GM21528 (cell line): ENCODE results near the gene MTERF1.
"Not testable (repeated sequence)": the region's sequence is repeated elsewhere in the genome, so short reads cannot be mapped to it uniquely, and the experiment has no call there.

Source experiments
- ATAC-seq: cut with Tn5 transposase; IDR thresholded peaks from one replicate; pipeline ENCODE4 v1.9.1; 2021; ENCODE audit warnings: mild to moderate bottlenecking, moderate library complexity; ENCODE audit not compliant: unreplicated experiment, low FRiP score

The MTERF1 gene

DNA sequence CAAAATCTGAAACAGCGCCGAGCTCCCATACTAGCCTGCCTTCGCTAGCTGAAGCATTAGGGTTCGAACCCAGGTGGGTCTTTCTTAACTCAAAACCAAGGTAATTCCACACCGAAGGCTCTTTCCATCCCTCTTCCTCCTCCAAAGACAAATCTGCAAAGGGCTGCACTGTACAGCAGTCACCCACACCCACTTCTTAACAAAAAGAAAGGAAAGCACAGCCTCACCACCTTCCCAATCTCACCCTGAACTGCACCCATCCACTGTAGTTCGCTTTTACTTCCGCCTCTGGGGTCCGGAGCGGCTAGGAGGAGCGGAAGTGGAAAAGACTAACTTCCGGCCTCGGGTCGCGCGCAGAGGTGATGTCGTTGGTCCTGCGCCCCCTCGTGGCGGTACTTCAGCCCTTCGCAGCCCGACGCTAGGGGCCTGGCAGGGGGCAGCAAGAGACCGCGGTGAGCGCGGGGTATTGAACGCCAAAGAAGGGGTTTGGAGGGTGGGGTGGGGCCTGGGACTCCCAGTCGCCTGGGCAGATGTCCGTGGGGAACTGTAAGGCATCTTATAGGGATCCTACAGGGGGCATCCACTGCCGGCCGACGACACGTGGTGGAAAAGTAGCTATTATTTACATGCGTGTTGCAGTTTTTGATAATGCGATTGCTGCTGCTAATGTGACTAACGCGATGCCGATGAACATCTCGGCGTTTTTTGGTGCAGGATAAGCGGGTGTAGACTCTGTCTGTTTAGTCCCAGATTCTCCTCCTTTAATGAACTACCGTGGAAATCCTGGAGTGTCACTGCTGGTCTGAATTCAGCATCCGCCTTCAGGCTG lies at the start of gene MTERF1:
MTERF1 (minus strand) TSS at position 290 of the 829 bp plus-strand sequence. CDS start 619 bp downstream, outside the sequence.
- ATAC-seq = peak; percentile 99

DNA sequence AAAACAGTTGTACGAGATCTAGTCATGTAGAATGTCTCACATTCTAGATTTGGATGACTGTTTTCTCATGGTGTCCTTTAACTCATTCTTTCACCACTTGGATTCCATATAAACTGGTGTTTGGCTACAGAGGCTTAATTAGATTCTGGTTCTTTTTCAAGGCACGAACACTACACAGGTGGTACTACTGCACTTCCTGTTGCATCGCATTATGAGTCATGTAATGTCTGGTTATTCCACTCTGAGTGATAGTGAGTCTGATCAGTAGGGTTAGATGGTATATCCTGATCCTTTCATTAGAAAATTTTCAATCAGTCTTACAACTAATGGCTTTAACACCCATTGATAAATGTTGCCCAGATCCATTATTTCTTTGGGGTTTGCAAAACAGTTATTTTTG lies 49.0 kb upstream of the MTERF1 start:
- no peak for ATAC-seq

DNA sequence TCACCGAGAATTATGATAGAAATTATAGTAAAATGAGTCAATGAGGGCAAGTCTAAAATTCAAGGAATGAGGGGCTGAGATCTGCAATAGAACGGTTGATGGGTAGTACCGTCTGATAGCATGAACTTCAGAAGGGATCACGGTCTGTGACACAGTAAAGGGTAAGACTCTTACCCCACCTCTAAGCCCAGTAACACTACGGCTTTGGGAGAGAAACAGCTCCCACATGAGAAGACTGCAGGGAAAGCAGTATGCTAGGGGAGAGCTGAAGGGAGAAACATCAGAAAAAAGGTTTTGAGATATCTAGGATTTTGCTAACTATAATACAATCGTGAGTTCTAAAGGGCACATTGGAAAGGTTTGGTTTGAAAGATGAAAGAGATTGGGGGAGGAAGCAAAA lies 47.4 kb upstream of the MTERF1 start:
- no peak for ATAC-seq

DNA sequence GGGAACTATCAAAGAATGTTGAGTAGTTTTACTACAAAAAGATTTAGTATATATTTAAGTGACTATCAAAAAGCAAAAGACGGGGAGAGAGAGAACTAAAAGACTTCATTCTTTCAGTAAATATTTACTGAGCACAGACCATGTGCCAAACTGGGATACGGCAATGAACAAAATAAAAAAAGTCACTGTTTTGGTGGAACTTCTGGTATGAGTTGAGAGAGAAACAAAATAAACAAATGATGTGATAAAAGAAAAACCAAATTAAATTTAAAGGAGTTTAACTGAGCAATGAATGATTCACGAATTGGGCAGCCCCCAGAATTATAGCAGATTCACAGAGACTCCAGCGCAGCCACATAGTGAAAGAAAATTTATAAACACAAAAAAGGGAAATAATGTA lies 42.4 kb upstream of the MTERF1 start:
- ATAC-seq = no peak

GRCh38 chr7:91918356-91918755 lies 37.9 kb upstream of the MTERF1 start:
- ATAC-seq = no peak

DNA sequence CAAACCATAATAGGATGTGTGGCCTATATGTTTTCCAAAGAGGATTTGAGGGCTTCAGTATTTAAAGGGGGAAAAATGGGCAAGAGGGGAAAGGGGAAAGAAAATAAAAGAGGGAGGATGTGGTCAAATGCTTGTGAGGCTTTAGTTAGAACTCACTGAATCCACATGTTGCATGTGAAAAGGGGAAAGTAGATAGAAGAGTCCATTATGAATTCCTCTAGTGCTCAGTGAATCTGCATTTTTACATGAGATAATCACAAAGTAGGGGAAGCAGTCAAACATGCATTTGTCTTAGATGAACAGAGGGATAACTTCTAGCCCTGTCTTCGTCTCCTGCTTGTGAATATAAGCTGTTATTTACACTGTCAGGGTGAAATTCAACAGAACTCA lies 35.5 kb upstream of the MTERF1 start:
- no peak for ATAC-seq

- ATAC-seq = no peak
These were observed 35.0 kb upstream of the MTERF1 start for GRCh38 chr7:91915401-91916050.

DNA sequence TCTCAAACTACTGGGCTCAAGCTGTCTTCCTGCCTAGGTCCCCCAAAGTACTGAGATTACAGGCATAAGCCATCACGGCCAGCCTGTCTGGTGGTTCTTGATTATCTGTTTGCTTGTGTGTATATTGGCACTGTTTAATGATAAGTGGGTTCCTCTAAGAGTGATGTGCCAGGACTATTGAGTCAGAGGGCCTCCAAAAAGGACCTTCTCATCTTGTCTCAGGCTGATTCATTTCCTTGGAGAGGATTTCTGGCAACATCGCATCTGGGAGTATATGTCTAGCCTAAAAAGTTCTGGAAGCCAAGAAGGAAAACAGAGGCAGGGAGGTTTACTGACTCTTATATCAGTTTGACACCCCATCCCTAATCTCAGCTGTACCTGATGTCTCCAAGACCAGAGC lies 33.1 kb upstream of the MTERF1 start:
- no peak for ATAC-seq

DNA sequence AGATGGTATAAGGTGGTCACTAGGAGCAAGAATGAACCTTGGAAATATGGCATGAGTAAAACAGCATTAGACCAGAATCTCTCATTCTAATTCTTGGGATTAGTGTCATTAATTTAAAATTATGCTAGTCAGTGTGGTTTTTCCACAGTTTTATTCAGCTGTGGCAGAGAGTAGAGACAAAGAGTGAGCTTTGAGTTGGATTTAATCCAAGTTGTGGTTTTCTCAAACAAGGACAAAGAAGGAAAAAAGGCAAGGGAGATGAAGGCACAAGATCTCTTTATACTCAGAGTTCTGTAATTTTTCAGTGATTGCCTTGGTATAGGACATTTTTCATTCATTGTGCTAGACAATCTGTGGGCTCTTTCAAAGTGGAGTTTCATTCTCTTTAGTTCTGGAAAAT lies 32.0 kb upstream of the MTERF1 start:
- ATAC-seq = no peak

GRCh38 chr7:91911121-91911520 lies 30.6 kb upstream of the MTERF1 start:
- ATAC-seq = no peak

DNA sequence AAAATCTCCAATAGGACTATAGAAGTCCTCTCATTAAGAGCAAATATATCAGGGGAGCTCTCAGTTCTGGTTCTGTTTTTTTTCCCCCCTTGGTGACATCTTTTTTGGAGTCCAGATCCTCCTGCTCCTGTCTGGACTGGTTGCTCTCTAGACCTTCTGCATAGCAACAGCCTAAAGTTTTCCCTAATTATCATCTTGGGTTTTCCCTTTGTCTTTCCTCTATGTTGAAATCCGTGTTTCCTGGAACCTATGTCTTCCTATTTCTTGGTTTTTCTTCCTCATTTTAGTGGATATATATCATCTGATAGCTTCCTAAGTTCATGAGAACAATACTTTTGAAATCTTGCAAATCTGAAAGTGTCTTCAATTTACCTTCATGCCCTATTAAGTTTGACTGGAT lies 29.7 kb upstream of the MTERF1 start:
- ATAC-seq = no peak

GRCh38 chr7:91899563-91899962 lies 19.1 kb upstream of the MTERF1 start:
- no peak for ATAC-seq

GRCh38 chr7:91898240-91898992 lies 17.9 kb upstream of the MTERF1 start:
- no peak for ATAC-seq

- ATAC-seq = no peak
These were observed 14.4 kb upstream of the MTERF1 start for GRCh38 chr7:91894781-91895480.

- not testable (repeated sequence) for ATAC-seq
These were observed 13.2 kb upstream of the MTERF1 start for GRCh38 chr7:91893699-91894098.

DNA sequence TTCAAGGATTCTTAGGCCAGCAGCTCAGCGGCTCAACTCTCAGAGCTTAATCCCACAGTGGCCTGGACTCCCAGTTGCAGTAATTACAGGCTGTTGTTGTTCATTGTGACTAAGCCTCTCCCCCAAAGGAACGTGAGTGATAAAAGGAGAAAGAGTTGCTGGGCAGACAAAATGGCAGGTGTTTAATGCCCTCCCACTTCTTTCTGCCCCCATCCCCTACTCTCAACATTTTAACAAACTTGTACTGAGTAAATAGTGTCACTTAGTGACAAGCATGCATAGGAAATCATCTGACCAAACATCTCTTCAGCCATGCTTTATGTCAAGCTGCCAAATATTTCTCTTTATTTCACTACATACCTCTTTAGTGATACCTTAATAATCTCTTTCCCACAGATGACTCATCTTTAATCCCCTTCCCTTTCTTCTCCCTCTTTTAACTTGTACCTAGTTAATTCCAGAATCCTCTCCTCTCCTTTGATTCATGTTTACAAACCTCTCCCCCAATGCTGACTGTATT lies 12.4 kb upstream of the MTERF1 start:
- no peak for ATAC-seq

DNA sequence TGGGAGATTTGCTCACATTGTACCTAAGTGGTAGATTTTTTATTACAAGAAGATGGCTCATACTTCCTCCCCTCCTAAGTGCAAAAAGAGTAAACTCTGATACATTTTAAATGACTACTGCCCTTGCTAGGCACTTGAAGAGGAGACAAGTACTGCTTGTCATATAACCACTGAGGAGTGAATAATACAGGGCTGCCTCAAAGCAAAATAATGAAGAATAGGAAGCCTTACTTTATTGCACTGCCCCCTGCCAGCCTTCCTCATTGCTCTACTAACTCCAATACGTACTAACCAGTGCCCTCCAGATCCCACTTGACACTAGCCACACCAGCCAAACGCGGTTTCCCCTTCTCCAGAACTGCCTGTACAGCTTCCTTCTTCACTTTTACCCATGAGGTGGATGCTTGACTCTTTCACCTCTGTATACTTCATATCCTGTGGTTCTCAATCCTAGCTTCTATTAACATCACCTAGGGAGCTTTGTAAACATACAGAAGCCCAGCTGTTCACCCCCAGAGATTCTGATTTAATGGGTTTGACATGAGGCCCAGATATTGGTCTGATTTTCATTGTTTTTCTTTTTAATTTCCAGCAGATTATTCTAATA lies 11.7 kb upstream of the MTERF1 start:
- ATAC-seq = no peak

DNA sequence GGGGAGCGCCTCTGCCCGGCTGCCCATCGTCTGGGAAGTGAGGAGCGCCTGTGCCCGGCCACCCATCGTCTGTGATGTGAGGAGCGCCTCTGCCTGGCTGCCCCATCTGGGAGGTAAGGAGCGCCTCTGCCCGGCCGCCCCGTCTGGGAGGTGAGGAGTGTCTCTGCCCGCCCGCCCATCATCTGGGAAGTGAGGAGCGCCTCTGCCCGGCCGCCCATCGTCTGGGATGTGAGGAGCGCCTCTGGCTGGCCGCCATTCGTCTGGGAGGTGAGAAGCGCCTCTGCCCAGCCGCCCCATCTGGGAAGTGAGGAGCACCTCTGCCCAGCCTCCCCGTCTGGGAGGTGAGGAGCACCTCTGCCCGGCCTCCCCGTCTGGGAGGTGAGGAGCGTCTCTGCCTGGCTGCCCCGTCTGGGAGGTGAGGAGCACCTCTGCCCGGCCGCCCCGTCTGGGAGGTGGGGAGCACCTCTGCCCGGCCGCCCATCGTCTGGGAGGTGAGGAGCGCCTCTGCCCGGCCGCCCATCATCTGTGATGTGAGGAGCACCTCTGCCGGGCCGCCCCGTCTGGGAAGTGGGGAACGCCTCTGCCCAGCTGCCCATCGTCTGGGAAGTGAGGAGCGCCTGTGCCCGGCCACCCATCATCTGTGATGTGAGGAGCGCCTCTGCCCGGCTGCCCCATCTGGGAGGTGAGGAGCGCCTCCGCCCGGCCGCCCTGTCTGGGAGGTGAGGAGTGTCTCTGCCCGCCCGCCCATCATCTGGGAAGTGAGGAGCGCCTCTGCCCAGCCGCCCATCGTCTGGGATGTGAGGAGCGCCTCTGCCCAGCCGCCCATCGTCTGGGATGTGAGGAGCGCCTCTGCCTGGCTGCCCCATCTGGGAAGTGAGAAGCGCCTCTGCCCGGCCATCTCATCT lies 8.0 kb upstream of the MTERF1 start:
- not testable (repeated sequence) for ATAC-seq
